Activated T-helper 1 cell treated with anti-CD3 and anti-CD28 coated beads, Interleukin-2, amount 50 U/mL, for 16 hours (primary cell): ENCODE measurements around the gene AQP9.
A peak's percentile ranks its signal among the peaks of the same experiment; 100 is the strongest.

Source experiments
- DNase-seq, 2 donors: peaks; one replicate each; pipeline ENCODE4 v3.0.0-alpha.2; 2020; ENCODE audit warnings: low read depth in 1 of 2, low spot score in 1 of 2

Gene AQP9

DNA sequence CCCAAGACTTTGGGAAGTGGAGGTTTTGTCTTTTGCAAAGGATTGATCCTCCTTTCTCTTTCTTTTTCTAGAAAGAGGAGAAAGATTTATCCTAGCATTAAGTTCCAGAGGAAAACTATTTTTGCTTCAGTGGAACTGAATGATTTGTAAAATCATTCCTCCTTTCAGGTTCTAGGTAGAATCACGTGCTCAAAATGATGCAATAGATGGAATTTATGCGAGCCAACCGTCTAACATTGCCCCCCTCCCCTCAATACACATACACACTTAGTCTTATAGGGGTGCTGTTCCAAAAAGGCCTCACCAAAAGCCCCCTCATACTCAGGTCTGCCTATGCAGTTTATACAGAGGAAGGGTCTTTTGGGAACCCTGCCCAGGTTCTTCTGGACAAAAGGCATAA, 85.3 kb downstream of the AQP9 start:
- DNase-seq, result no peak

DNA sequence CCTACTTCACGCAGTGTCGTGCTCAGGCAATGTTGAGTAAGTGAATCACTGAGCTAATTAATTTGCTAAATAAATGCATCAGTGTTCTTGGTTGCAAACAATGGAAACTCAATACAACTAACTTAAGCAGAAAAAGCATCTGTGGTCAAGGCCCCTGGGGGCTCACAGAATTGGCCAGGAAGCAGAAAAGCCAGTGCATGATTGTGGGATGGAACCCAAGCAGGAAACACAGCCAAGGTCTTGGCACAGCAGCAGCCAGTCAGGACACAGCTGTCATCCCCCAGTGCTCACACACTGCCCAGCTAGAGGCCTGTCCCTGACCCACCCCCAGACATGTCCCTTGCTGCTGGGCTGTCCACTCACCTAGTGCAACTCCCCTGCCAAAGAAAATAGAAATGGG, 85.9 kb downstream of the AQP9 start:
- no peak for DNase-seq

DNA sequence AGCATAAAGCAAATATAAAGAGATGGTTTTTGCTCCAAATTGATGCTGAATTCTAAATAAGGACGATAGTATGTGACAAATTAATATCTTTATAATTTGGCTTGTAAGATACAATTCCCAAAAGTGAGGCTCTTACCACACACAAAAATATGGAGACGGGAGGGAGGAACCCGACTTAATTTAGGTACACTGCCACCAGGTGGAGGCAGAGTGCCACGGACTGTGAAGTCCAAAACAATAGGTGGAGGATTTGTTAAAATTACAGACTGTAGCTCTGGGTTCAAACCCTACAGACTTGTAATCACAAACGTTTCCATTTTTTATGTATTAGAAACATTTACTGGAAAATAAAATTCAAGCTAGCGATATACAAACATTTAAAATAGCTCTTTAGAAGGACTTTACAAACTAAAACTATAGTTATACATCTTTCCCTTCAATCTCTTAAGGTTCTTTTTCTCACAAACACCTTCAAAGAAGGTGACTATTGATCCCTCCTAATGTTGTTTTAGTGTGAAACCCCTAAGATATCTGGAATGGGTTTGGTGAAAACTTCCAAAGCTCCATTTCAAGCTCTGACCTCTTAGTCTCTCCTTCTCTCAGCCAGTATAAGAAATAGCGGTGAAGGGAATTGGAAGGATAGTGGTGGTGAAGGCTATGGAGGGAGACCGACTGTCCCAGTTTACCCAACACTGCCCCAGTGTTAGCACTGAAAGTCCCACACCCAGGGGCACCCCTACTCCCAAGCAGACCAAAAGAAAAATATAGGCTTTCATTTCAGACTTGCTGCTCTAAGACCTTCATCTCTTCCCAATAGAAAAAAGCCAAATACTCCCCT, 89.7 kb downstream of the AQP9 start:
- peak; percentile 38 to 39 for DNase-seq

DNA sequence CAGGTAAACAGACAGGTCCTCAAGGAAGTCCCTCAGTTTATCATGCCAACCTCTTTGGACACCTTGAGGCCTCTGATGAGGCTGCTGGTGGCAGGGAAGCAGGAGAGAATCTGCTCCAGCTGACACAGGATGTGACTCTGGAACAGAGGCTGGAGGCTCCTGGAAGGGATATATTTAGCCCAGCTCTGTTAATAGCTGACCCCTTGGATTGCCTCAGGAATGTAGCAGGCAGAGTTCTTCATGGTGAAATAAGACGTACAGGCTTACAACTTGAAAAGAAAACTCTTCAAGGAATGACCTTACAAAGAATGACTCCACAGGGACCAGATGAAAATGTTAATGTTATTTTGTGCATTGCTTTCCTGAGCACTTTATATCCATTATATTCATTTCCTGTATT, 90.5 kb downstream of the AQP9 start:
- no peak for DNase-seq

DNA sequence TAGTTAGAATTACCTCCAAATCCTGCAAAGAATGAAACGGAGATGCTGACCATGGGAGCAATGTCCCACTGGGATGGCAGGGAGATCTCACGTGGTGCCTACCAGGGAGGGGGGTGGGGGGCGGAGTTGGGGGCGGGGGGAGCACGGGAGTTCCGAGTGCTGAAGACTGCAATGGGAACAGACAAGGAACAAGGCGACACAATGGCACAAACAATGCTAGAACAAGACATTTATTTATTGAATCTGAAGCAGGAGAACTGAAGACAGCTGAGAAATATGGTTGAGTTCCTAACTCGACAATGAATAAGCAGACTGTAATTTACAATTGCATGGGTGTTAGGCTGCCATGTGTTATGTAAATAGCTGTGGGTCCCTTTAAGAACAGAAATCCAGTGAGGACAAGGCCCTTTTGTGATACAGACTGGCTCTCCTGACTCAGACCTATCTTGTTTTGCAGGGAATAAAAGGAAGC, 91.2 kb downstream of the AQP9 start:
- no peak for DNase-seq

DNA sequence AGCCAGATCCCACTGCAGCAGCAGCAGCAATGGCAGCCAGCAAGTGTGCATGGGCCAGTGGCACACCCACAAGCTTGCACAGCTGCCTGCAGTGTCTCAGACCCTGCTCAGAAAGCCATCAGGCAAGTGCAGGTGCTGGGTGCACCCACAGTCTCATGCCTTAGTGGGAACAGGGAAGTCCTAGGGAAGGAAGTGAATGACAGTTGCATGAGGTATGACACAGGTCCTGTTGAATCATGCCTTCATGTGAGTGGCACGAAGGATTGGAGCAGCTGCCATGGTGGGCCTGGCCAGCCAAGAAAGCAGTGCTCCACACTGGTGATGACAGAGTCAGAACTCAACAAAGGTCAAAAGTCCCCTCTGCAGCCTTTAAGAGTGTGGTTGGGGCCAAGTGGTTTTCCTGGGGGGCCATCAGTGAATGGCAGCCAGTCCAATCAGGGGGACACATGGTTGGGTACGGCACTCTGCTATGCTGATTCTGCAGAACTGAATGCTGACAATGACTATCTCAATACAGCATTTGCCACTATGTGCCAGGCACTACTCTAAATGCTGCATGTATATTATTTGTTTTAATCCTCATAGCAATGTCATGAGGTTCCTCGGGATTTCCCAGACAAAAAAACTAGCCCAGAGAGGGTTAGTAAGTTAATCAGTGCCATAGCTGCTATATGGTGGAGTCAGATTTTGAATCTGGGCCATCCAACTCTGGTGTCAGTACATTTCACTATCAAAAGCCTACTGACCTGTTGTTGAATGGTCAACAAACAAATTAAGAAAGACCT, 94.3 kb downstream of the AQP9 start:
- DNase-seq, result no peak

DNA sequence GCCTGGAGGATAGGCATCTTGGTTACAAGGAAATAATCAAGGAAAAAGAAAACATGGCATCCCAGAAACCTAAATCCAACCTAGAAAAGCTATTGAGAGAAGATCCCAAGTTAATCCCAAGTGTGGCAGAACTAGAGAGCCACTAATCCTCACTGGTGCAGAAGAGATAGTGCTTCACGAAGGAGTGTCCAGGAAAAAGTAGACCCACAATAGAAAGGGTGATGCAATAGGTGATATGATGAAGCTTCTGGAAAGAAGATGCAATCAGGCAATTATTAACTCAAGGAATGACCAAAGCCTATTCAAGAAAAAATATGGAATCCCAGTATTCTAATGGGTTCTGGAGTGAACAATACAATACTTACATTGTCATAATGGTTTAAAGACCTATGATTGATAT, 95.2 kb downstream of the AQP9 start:
- DNase-seq, result no peak
